GM18499 (cell line): ENCODE results near the gene ATP6AP1.

Experiments
- ATAC-seq: cut with Tn5 transposase; IDR thresholded peaks from one replicate; pipeline ENCODE4 v1.9.1; 2021; ENCODE audit warnings: moderate number of reproducible peaks; ENCODE audit not compliant: insufficient read depth, unreplicated experiment

The ATP6AP1 gene

GRCh38 chrX:154467556-154467955 is 39.1 kb downstream of the ATP6AP1 start:
- ATAC-seq = no peak

DNA sequence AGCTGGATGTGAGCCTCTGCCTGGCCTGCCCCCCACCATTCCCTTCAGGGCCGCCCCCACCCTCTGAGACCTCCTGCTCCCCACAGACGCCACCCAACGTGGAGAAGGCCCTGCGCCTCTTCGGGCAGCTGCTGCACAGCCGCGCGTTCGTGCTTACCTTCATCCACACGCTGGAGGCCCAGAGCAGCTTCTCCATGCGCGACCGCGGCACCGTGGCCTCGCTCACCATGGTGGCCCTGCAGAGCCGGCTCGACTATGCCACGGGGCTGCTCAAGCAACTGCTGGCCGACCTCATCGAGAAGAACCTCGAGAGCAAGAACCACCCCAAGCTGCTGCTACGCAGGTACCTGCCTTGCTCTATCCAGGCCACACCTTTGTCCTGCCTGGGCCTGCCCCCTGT is 39.7 kb downstream of the ATP6AP1 start:
- no peak for ATAC-seq

- ATAC-seq = no peak
Measured at GRCh38 chrX:154469114-154469513, 40.6 kb downstream of the ATP6AP1 start.

DNA sequence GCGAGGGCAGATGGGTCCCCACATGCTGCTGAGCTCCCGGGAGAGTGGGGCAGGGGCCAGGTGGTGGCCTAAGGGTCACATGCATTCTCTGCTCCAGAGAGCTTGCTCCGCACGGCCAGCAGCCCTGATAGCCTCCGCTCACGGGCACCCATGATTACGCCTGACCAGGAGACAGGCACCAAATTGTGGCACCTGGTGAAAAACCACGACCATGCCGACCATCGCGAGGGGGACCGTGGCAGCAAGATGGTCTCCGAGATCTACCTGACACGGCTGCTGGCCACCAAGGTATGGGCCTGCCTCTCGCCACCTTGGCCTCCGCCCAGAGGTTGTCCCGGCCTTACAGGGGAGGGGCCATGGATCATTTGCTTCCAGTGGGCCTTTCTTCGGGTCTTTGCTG is 41.4 kb downstream of the ATP6AP1 start:
- no peak for ATAC-seq

DNA sequence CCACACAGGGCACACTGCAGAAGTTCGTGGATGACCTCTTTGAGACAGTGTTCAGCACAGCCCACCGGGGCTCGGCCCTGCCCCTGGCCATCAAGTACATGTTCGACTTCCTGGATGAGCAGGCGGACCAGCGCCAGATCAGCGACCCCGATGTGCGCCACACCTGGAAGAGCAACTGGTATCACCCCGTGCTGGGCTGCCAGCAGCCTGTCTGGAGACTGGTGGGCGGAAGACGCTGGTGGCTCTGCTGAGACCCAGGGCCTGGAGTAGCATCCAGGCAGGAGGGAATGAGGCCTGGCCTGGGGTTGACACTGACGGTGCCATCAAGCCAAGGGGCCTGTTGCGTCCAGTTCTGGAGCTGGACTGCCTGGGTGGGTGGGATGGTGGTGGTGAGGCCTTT is 42.0 kb downstream of the ATP6AP1 start:
- no peak for ATAC-seq

DNA sequence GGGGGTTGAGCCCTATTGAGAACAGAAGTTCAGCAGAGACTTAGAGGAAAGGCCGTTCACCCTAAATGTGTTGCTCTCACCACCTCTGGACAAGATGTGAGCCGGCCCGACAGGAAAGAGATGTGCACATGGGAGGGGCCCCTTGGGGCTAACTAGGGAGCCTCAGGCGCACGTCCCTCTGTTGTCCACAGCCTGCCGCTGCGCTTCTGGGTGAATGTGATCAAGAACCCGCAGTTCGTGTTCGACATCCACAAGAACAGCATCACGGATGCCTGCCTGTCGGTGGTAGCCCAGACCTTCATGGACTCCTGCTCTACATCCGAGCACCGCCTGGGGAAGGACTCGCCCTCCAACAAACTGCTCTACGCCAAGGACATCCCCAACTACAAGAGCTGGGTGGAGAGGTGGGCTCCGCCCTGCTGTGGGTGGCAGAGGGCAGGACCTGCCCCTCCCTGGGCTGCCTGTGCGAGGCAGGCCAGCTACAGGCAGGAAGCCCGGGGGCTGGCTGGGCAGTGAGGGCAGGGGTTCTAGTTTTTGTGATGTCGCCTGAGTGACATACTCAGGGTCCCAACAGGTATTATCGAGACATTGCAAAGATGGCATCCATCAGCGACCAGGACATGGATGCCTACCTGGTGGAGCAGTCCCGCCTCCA is 42.6 kb downstream of the ATP6AP1 start:
- no peak for ATAC-seq

- no peak for ATAC-seq
Measured at GRCh38 chrX:154471839-154472684, 43.6 kb downstream of the ATP6AP1 start.

GRCh38 chrX:154472685-154473632 is 44.5 kb downstream of the ATP6AP1 start:
- no peak for ATAC-seq

GRCh38 chrX:154473683-154474082 is 45.2 kb downstream of the ATP6AP1 start:
- ATAC-seq = no peak

- ATAC-seq = no peak
Measured at GRCh38 chrX:154476821-154477220, 48.3 kb downstream of the ATP6AP1 start.

DNA sequence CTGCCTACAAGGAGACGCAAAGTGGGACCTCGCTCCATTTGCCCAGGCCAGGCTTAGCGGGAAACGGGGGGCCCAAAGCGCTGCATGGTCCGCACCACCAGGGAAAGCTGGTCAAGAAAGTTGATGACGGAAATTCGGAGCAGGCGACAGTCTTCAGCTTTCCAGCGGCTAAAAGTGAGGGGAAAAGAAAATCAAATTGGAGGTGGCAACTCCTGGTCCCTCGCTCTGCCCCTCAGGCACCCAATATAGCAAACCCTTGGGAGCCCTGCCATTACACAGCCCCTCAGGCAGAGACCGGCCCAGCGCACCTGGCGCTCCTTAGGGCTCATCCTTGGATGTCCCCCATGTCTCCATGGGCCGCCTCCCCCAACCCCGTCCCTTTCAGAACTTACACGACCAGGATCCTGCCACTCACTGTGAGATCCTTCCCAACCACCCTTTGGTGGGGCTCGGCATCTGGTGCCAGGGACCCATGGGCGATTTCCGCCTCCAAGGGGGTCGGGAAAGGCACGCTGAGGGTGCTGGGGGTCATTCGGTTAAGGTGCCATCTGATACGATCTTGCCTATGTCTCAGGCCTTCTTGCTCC is 49.5 kb downstream of the ATP6AP1 start:
- no peak for ATAC-seq

DNA sequence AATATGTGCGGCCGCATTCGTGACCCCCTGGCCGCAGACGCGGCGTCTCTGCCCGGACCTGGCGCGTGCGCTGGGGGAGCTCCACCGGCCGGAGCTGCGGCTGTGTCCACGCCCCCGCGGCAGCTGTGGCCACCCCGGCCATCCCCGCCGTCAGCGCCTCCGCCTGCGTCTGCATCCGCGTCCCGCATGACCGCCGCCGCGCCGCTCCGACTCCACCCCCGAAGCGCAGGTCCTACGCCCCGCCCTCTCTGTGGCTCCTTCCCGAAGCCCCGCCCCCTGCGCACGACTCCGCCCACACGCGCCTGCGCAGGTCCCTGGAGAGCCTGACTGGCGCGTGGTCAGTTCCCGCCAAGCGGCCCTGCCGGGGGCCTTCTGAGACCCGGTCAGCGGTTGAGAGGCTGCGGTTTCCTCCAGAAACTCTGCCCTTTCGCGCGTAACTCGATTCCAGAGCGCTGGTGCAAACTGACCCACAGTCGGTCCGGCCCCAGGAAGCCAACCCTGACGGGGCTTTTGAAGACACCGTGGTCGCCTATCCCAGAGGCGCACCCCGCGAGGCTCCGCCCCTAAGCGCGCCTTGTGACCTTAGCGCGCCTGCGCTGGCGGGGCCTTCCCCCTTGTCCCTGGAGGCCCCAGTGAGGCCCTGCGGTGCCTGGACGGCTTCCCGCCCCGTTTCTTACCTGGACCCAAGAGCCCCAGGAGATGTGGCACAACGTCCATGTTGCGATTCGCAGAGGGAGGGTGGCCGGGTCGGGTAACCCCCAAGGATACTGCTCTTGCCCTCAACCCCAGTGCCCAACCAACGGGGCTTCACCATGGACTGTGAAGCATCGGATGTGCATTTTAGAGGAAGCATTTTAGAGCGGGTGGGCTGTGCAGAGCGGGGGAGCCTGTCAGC is 50.5 kb downstream of the ATP6AP1 start, which contains the start of gene LAGE3:
Gene LAGE3, minus strand, starts transcription at position 554 of the 895 bp plus-strand sequence. Its CDS starts 366 bp downstream, at position 188.
- ATAC-seq = peak; percentile 61

DNA sequence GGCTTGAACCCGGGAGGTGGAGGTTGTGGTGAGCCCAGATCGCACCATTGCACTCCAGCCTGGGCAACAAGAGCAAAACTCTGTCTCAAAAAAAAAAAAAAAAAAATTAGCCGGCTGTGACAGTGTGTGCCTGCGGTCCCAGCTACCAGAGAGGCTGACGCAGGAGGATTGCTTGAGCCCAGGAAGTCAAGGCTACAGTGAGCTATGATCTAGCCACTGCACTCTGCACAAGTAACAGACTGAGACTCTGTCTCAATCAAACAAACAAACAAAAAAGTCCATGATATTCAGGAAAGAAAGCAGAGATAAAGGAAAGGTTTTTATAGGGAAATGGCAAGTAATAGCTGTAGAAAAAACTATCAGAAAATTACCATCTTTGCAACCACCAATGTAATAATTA is 52.7 kb downstream of the ATP6AP1 start:
- no peak for ATAC-seq

DNA sequence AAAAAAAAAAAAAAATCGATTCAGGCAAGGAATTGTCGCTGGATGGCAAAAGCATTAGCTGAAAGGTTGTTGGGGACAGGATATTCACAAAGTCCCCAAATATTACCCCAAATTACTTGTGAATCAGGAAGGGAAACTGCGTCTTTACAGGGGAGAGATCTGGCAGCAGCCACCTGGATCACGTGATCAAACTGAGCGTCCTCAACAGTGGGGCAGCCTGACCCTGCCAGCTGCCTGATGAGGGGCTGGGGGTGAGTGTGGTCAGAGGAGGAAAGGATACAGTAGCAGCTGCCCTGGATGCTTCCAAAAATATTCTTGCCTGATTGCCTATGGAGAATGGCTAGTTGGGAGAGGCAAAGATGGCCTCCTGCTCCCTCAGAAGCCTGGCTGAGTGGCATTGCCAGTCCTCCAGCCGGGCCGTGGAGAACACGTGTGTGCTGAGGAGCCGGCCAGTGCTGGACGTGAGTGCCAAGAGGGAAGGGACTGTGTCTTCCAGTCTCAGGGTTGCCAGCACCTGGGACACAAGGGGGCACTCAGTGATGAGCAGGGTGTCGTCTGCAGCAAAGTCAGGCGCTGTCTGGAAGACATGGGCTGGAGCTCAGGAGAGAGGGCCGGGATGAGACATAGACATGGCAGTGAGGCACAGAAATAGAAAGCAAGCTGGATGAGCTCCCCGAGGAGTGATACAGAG is 53.6 kb downstream of the ATP6AP1 start:
- no peak for ATAC-seq

DNA sequence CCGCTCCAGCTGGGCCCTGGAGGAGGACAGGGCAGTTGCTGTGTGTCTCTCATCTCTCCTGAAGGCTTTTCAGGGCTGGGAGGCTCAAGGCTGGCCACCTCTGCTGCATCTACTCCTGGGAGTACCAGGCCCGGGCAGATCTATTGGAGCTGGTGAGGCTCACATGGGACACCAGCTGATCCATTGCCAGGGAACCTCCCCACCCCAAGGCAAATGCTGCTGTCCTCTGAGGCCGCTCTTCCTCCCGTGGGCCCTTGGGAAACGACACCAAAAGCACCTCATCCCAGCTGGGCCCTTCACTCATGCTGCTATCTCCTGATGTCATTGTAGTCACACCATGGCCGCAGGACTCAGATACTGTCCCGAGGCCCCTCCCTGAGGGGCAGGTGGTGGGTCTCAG is 54.3 kb downstream of the ATP6AP1 start:
- ATAC-seq = no peak

DNA sequence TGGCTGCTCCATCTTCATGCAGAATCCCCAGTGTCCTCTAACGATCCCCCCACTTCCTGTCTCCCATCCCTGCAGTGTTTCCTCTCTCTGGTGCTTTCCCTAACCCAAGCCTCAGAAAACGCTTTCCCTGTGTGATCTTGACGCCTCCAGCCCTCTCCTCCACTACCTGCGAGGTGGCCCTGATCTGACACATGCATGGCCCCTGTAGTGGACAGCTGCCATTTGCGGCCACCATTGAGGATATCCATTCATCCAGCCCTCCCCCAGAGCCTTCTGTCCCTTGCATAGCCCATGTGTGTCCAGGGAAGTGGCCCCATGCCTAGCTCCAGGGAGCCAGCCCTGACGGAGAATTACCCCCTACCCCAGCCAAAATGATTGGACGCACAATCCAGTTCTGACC is 54.8 kb downstream of the ATP6AP1 start:
- no peak for ATAC-seq

DNA sequence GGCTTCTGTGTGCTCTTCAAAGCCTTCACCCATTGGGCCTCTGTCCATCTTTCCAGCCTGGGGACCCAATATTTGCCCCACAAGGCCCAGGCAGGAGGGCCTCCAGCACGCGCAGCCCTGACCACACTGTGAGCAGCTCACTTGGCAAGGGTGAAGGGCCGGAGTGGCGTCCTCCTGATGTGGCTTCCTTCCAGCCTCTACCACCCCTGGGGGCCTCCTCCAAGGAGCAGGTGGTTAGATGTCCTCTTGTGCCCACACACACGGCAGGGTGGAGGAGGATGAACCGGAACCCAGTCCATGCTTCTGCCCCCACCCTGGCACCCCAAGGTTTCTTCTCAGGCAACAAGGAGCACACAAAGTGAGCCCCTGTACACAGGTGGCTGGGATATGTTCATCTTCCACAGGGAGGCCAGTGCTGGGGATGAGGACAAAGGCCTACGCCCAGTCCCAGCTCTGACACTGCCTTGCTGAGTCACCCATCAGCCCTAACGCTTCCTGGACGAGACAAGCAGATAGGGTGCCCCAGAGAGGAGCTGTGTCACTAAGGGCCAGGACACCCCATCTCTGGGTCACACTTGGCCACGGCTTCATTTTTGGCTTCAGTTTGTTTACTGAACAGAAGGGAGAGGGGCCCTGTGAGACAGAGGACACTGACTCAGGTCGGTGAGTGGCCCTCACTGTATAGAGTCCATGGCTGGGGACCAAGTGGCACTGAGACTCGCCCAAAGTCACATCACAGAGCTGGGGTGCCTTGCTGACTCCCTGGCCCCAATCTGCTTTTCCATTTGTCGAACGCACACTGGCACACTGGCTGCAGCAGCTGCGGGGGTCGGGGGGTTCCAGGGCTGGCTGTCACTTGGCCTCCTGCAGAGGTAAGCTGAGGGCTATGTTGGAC is 56.0 kb downstream of the ATP6AP1 start:
- ATAC-seq = no peak
